Osteocyte (in vitro differentiated cells): ENCODE measurements around the gene ANKRD30B. TPM values are rescaled to one million over a fixed set of nuclear protein-coding genes. Genes with fewer than 3 reads are reported as not detected.
"Not testable (repeated sequence)": the region's sequence is repeated elsewhere in the genome, so short reads cannot be mapped to it uniquely, and the experiment has no call there.

Experiments used
- DNase-seq: peaks from one replicate; pipeline ENCODE4 v3.0.0; 2021; ENCODE audit warnings: mixed read lengths; ENCODE audit not compliant: unreplicated experiment; ENCODE audit errors: extremely low spot score
- H3K27ac Mint-ChIP-seq: one replicate; pipeline ENCODE4 v1.8.0; 2021; ENCODE audit warnings: mild to moderate bottlenecking, mixed read lengths; ENCODE audit not compliant: unreplicated experiment
- H3K27me3 Mint-ChIP-seq: one replicate; pipeline ENCODE4 v1.8.0; 2021; ENCODE audit warnings: mixed read lengths; ENCODE audit not compliant: unreplicated experiment
- H3K36me3 Mint-ChIP-seq: one replicate; pipeline ENCODE4 v1.8.0; 2021; ENCODE audit warnings: mixed read lengths; ENCODE audit not compliant: unreplicated experiment
- H3K4me1 Mint-ChIP-seq: one replicate; pipeline ENCODE4 v1.8.0; 2021; ENCODE audit warnings: mixed read lengths; ENCODE audit not compliant: unreplicated experiment
- H3K4me3 Mint-ChIP-seq: one replicate; pipeline ENCODE4 v1.8.0; 2021; ENCODE audit warnings: mild to moderate bottlenecking, moderate library complexity, mixed read lengths; ENCODE audit not compliant: unreplicated experiment
- H3K9me3 Mint-ChIP-seq: one replicate; pipeline ENCODE4 v1.8.0; 2021; ENCODE audit warnings: mixed read lengths; ENCODE audit not compliant: unreplicated experiment
- total RNA-seq: library from RNA; stranded (reverse); gene quantifications from 2 replicates; pipeline ENCODE4 v1.2.1, GENCODE V29; 2021
- TF ChIP-seq, protein P1 (sequence below): fragments of 200-600 bp; sonication (generic); IDR thresholded peaks from 2 replicates; pipeline ENCODE4 v1.5.0; 2021; ENCODE audit warnings: antibody characterized with exemption, mild to moderate bottlenecking, moderate library complexity

Gene ANKRD30B
- total RNA-seq, 1 donor from 2014 or later: not detected

DNA sequence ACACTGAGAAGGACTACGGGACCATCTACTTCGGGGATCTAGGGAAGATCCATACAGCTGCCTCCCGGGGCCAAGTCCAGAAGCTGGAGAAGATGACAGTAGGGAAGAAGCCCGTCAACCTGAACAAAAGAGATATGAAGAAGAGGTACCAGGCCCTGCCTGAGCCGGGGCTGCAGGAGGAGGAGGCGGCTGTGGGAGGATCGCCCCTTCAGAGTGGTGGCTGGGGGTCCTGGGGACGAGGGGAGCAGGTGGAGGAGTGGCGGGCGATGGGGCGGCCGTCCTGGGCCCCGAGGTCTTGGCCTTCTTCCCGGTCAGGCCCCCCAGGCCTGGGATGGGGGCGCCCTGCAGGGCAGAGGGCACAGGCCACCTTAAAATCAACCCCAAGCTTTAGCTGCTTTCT is 524 bp downstream of the ANKRD30B start:
- Mint-ChIP-seq H3K36me3 (no peaks in the 10 kb centered on the region), H3K4me3 (no peak overlapping the region), H3K27ac (no peak overlapping the region), H3K27me3 (no peaks in the 10 kb centered on the region), H3K4me1 (no peaks in the 10 kb centered on the region), H3K9me3 (peaks cover 24% of the 10 kb centered on the region)
- no peak for DNase-seq
- TF ChIP-seq, protein P1, sequence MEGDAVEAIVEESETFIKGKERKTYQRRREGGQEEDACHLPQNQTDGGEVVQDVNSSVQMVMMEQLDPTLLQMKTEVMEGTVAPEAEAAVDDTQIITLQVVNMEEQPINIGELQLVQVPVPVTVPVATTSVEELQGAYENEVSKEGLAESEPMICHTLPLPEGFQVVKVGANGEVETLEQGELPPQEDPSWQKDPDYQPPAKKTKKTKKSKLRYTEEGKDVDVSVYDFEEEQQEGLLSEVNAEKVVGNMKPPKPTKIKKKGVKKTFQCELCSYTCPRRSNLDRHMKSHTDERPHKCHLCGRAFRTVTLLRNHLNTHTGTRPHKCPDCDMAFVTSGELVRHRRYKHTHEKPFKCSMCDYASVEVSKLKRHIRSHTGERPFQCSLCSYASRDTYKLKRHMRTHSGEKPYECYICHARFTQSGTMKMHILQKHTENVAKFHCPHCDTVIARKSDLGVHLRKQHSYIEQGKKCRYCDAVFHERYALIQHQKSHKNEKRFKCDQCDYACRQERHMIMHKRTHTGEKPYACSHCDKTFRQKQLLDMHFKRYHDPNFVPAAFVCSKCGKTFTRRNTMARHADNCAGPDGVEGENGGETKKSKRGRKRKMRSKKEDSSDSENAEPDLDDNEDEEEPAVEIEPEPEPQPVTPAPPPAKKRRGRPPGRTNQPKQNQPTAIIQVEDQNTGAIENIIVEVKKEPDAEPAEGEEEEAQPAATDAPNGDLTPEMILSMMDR: no peak

- not testable (repeated sequence) for H3K36me3 Mint-ChIP-seq, H3K27ac Mint-ChIP-seq, H3K4me1 Mint-ChIP-seq, H3K4me3 Mint-ChIP-seq, H3K27me3 Mint-ChIP-seq, DNase-seq
- peaks cover 46% of the 10 kb centered on the region for H3K9me3 Mint-ChIP-seq
Observed at GRCh38 chr18:14763566-14763965, 15.6 kb downstream of the ANKRD30B start.

DNA sequence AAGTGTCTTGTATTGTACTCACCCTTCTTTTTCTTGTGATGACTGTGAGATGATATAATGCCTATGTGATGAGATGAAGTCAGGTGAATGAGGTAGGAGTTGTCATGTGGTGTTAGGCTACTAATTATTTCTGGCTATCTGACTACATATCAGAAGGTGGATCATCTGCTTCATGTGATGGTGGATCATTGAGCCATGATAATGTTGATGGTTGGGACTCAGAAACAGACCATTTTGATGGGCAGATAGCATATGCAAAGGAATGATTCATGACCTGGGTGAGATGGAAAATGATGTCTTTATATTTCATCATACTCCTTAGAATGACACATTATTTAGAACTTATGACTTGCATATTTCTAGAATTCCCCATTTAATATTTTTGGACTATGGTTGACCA is 19.5 kb downstream of the ANKRD30B start:
- TF ChIP-seq, protein P1: no peak
- H3K27me3 Mint-ChIP-seq: no peaks in the 10 kb centered on the region
- DNase-seq: no peak
- no peak overlapping the region for H3K4me3 Mint-ChIP-seq
- no peak overlapping the region for H3K27ac Mint-ChIP-seq
- H3K9me3 Mint-ChIP-seq: peaks cover 44% of the 10 kb centered on the region
- no peaks in the 10 kb centered on the region for H3K4me1 Mint-ChIP-seq
- no peaks in the 10 kb centered on the region for H3K36me3 Mint-ChIP-seq

DNA sequence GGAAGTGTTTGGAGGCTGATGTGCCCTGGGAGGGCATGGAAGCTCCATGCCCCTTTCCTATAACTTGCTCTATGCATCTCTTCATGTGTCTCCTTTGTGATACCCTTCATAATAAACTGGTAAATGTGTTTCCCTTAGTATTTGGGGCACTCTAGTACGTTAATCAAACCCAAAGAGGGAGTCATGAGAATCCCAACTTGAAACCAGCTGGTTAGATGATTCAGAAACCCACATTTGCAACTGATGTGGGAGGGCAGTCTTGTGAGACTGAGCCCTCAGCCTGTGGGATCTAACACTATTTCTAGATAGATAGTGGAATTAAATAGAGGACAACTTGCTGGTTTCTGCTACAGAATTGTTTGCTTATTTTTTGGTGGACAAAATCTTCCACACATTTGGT is 20.3 kb downstream of the ANKRD30B start:
- Mint-ChIP-seq H3K4me3 (no peak overlapping the region), H3K27me3 (no peaks in the 10 kb centered on the region), H3K4me1 (no peaks in the 10 kb centered on the region), H3K9me3 (peaks cover 43% of the 10 kb centered on the region), H3K27ac (no peak overlapping the region), H3K36me3 (no peaks in the 10 kb centered on the region)
- DNase-seq: no peak
- TF ChIP-seq, protein P1: no peak

DNA sequence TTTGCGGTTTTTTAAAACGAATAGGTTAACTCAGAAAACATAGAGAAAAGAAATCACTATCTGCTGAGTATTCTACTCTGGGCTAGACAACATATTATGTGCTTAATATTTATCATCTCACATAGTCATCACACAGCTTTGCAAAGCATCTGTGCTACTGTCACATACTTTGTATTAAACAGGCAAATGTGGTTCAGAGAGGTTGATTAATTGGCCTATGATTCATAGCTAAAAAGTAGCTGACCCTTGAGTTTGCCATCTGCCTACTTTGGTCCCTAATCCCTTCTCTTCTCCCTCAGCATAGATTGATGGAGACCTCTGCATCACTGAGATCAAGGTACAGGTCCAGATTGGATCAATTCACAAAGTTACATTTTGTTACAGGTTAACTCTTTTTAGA is 21.4 kb downstream of the ANKRD30B start:
- Mint-ChIP-seq H3K27ac (no peak overlapping the region), H3K27me3 (no peaks in the 10 kb centered on the region), H3K36me3 (no peaks in the 10 kb centered on the region), H3K4me1 (no peaks in the 10 kb centered on the region), H3K4me3 (no peak overlapping the region), H3K9me3 (peaks cover 39% of the 10 kb centered on the region)
- TF ChIP-seq, protein P1: no peak
- no peak for DNase-seq

- Mint-ChIP-seq H3K27me3 (no peaks in the 10 kb centered on the region), H3K9me3 (peaks cover 49% of the 10 kb centered on the region), H3K36me3 (no peaks in the 10 kb centered on the region), H3K4me1 (no peaks in the 10 kb centered on the region), H3K4me3 (no peak overlapping the region), H3K27ac (no peak overlapping the region)
- DNase-seq: no peak
- TF ChIP-seq, protein P1: no peak
Observed at GRCh38 chr18:14776801-14777200, 28.8 kb downstream of the ANKRD30B start.
